AG09309 (cell line): ENCODE measurements around the gene TOR4A.

Experiments used
- DNase-seq: peaks from one replicate; pipeline ENCODE4 v3.0.0-alpha.2; 2010; ENCODE audit warnings: low read depth
- H3K4me3 ChIP-seq: 2 replicates; pipeline ENCODE4 v1.5.1; 2011; ENCODE audit warnings: mild to moderate bottlenecking, low read depth, low read length, moderate library complexity; ENCODE audit not compliant: control insufficient read depth
- CTCF ChIP-seq: IDR thresholded peaks from 2 replicates; pipeline ENCODE4 v1.5.1; 2011; ENCODE audit warnings: mild to moderate bottlenecking, low read depth, low read length, inconsistent platforms; ENCODE audit not compliant: insufficient read depth, control insufficient read depth; ENCODE audit errors: missing control alignments

The TOR4A gene

GRCh38 chr9:137301081-137301947 lies 23.8 kb downstream of the TOR4A start:
- H3K4me3 ChIP-seq: peak overlapping the region; percentile 26
- DNase-seq: no peak
- TF ChIP-seq CTCF: no peak

- DNase-seq: no peak
- H3K4me3 ChIP-seq: peak within 1 kb of the TSS; percentile 40
- no peak for TF ChIP-seq CTCF
These were observed 24.6 kb downstream of the TOR4A start, which contains the start of gene NRARP for GRCh38 chr9:137302118-137302448. Gene NRARP (minus strand): TSS chr9:137302271. CDS start chr9:137301928, 343 bp downstream.

GRCh38 chr9:137302449-137303150 lies 25.1 kb downstream of the TOR4A start:
- DNase-seq: no peak
- TF ChIP-seq CTCF: peak; percentile 56
- peak overlapping the region; percentile 40 for H3K4me3 ChIP-seq

- H3K4me3 ChIP-seq: no peak overlapping the region
- no peak for DNase-seq
- TF ChIP-seq CTCF: no peak
These were observed 25.8 kb downstream of the TOR4A start for GRCh38 chr9:137303151-137303892.

- no peak for DNase-seq
- no peak overlapping the region for H3K4me3 ChIP-seq
- TF ChIP-seq CTCF: no peak
These were observed 26.4 kb downstream of the TOR4A start for GRCh38 chr9:137303893-137304382.

- TF ChIP-seq CTCF: no peak
- H3K4me3 ChIP-seq: no peak overlapping the region
- no peak for DNase-seq
These were observed 27.0 kb downstream of the TOR4A start for GRCh38 chr9:137304383-137305059.
